ENCODE results near the gene TCF15.

Gene TCF15

DNA sequence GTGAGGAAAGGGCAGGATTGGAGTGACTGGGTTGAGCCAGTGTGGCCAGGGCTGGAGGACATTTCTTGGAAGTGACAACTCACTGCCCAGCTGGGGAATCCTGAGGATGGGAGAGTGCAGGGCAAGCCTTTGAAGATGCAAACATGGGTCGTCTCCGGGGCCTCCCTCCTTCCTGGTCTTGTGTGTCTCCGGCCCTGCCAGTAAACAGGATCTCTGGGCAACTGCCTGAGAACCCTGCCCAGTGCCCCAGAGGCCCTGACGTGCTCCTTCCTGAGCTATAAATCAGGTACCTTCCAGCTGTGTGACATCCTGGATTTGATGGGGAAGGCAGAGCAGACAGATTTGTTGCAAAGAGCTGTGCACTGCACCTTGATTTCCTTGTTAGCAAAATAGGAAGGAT is 12.9 kb upstream of the TCF15 start:
- no peaks in the 10 kb centered on the region; the same call in 1 of the 2 replicates for H3K27me3 ChIP-seq (ENCODE audit: control insufficient read depth, insufficient read depth, low read length)
- no peak overlapping the region for H3K27ac ChIP-seq (ENCODE audit: low read depth, low read length)
- no peaks in the 10 kb centered on the region for H3K9me3 ChIP-seq (ENCODE audit: control insufficient read depth, insufficient read depth, low read length)
- H3K4me3 ChIP-seq (ENCODE audit: low read depth, low read length), result no peak overlapping the region
- H3K36me3 ChIP-seq (ENCODE audit: control insufficient read depth, insufficient read depth, low read length), result no peaks in the 10 kb centered on the region
- H3K4me1 ChIP-seq (ENCODE audit: control insufficient read depth, insufficient read depth, low read length), result peaks cover 7% of the 10 kb centered on the region; the same call in 1 of the 2 replicates
- H3K9ac ChIP-seq (ENCODE audit: low read depth, low read length), result no peak overlapping the region

GRCh38 chr20:622161-622560 is 12.1 kb upstream of the TCF15 start:
- Histone ChIP-seq H3K9ac (ENCODE audit: low read depth, low read length) (no peak overlapping the region), H3K27me3 (ENCODE audit: control insufficient read depth, insufficient read depth, low read length) (no peaks in the 10 kb centered on the region; the same call in 1 of the 2 replicates), H3K4me1 (ENCODE audit: control insufficient read depth, insufficient read depth, low read length) (peaks cover 7% of the 10 kb centered on the region; the same call in 1 of the 2 replicates), H3K9me3 (ENCODE audit: control insufficient read depth, insufficient read depth, low read length) (no peaks in the 10 kb centered on the region), H3K4me3 (ENCODE audit: low read depth, low read length) (no peak overlapping the region), H3K36me3 (ENCODE audit: control insufficient read depth, insufficient read depth, low read length) (no peaks in the 10 kb centered on the region), H3K27ac (ENCODE audit: low read depth, low read length) (no peak overlapping the region)

GRCh38 chr20:621125-621756 is 11.1 kb upstream of the TCF15 start:
- H3K4me1 ChIP-seq (ENCODE audit: control insufficient read depth, insufficient read depth, low read length), result peaks cover 7% of the 10 kb centered on the region; the same call in 1 of the 2 replicates
- no peak overlapping the region for H3K4me3 ChIP-seq (ENCODE audit: low read depth, low read length)
- no peaks in the 10 kb centered on the region for H3K9me3 ChIP-seq (ENCODE audit: control insufficient read depth, insufficient read depth, low read length)
- 0 out of 2 replicates have a peak overlapping the region, but pooled peaks have one; percentile 1 for H3K9ac ChIP-seq (ENCODE audit: low read depth, low read length)
- no peaks in the 10 kb centered on the region for H3K36me3 ChIP-seq (ENCODE audit: control insufficient read depth, insufficient read depth, low read length)
- no peaks in the 10 kb centered on the region; the same call in 1 of the 2 replicates for H3K27me3 ChIP-seq (ENCODE audit: control insufficient read depth, insufficient read depth, low read length)
- no peak overlapping the region for H3K27ac ChIP-seq (ENCODE audit: low read depth, low read length)

DNA sequence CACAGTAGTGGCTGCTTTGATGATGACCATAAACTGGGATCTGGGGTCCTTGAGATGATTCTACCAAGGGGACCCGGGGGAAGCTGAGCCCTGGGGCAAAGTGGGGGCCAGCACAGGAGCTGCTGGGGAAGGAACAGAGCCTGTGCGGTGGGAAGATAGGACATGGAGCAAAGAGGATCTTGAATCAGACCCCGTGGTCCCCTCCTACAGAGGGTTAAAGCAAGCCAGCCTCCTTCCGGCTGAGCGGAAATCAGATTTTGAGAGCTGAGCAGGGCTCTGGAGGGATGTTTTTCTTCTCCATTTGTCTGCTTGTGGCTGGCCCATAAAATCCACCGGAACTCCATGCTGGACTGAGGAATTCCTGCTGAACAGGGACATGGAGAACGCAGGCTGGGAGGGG is 10.1 kb upstream of the TCF15 start:
- no peak overlapping the region for H3K4me3 ChIP-seq (ENCODE audit: low read depth, low read length)
- no peaks in the 10 kb centered on the region for H3K9me3 ChIP-seq (ENCODE audit: control insufficient read depth, insufficient read depth, low read length)
- peaks cover 7% of the 10 kb centered on the region; the same call in 1 of the 2 replicates for H3K4me1 ChIP-seq (ENCODE audit: control insufficient read depth, insufficient read depth, low read length)
- no peak overlapping the region for H3K27ac ChIP-seq (ENCODE audit: low read depth, low read length)
- H3K27me3 ChIP-seq (ENCODE audit: control insufficient read depth, insufficient read depth, low read length), result no peaks in the 10 kb centered on the region; the same call in 1 of the 2 replicates
- H3K36me3 ChIP-seq (ENCODE audit: control insufficient read depth, insufficient read depth, low read length), result no peaks in the 10 kb centered on the region
- H3K9ac ChIP-seq (ENCODE audit: low read depth, low read length), result no peak overlapping the region

- no peaks in the 10 kb centered on the region for H3K36me3 ChIP-seq (ENCODE audit: control insufficient read depth, insufficient read depth, low read length)
- H3K4me1 ChIP-seq (ENCODE audit: control insufficient read depth, insufficient read depth, low read length), result peaks cover 7% of the 10 kb centered on the region; the same call in 1 of the 2 replicates
- no peaks in the 10 kb centered on the region; the same call in 1 of the 2 replicates for H3K27me3 ChIP-seq (ENCODE audit: control insufficient read depth, insufficient read depth, low read length)
- no peaks in the 10 kb centered on the region for H3K9me3 ChIP-seq (ENCODE audit: control insufficient read depth, insufficient read depth, low read length)
- H3K27ac ChIP-seq (ENCODE audit: low read depth, low read length), result no peak overlapping the region
- no peak overlapping the region for H3K4me3 ChIP-seq (ENCODE audit: low read depth, low read length)
- H3K9ac ChIP-seq (ENCODE audit: low read depth, low read length), result no peak overlapping the region
Observed at GRCh38 chr20:618980-619379, 8.9 kb upstream of the TCF15 start.

GRCh38 chr20:617934-618690 is 8.0 kb upstream of the TCF15 start:
- Histone ChIP-seq H3K36me3 (ENCODE audit: control insufficient read depth, insufficient read depth, low read length) (no peaks in the 10 kb centered on the region), H3K27ac (ENCODE audit: low read depth, low read length) (no peak overlapping the region), H3K9ac (ENCODE audit: low read depth, low read length) (no peak overlapping the region), H3K4me1 (ENCODE audit: control insufficient read depth, insufficient read depth, low read length) (peaks cover 7% of the 10 kb centered on the region; the same call in 1 of the 2 replicates), H3K9me3 (ENCODE audit: control insufficient read depth, insufficient read depth, low read length) (no peaks in the 10 kb centered on the region), H3K27me3 (ENCODE audit: control insufficient read depth, insufficient read depth, low read length) (no peaks in the 10 kb centered on the region; the same call in 1 of the 2 replicates), H3K4me3 (ENCODE audit: low read depth, low read length) (no peak overlapping the region)

DNA sequence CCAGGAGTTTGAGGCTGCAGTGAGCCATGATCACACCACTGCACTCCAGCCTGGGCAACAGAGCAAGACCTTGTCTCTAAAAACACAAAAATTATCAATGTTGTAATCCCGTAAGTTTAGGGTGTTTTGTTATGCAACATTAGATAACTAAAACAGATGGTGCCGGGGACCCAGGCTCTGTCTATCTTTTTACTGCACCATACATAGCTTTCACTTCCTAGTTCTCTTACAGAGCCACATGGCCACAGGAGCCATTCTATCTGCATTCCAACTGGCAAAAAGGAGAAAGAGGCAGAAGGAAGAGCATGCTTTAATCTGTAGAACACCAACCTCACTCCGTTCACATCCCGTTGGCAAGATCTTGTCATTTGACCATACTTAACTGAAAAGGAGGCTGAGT is 5.4 kb upstream of the TCF15 start:
- Histone ChIP-seq H3K4me1 (ENCODE audit: control insufficient read depth, insufficient read depth, low read length) (peaks cover 12% of the 10 kb centered on the region; the same call in 1 of the 2 replicates), H3K36me3 (ENCODE audit: control insufficient read depth, insufficient read depth, low read length) (no peaks in the 10 kb centered on the region), H3K27me3 (ENCODE audit: control insufficient read depth, insufficient read depth, low read length) (peaks cover 14% of the 10 kb centered on the region), H3K9ac (ENCODE audit: low read depth, low read length) (no peak overlapping the region), H3K9me3 (ENCODE audit: control insufficient read depth, insufficient read depth, low read length) (no peaks in the 10 kb centered on the region), H3K4me3 (ENCODE audit: low read depth, low read length) (no peak overlapping the region), H3K27ac (ENCODE audit: low read depth, low read length) (no peak overlapping the region)

- peaks cover 34% of the 10 kb centered on the region for H3K27me3 ChIP-seq (ENCODE audit: control insufficient read depth, insufficient read depth, low read length)
- H3K36me3 ChIP-seq (ENCODE audit: control insufficient read depth, insufficient read depth, low read length), result no peaks in the 10 kb centered on the region
- peaks cover 15% of the 10 kb centered on the region for H3K4me1 ChIP-seq (ENCODE audit: control insufficient read depth, insufficient read depth, low read length)
- no peak overlapping the region for H3K4me3 ChIP-seq (ENCODE audit: low read depth, low read length)
- H3K9ac ChIP-seq (ENCODE audit: low read depth, low read length), result no peak overlapping the region
- H3K9me3 ChIP-seq (ENCODE audit: control insufficient read depth, insufficient read depth, low read length), result no peaks in the 10 kb centered on the region
- no peak overlapping the region for H3K27ac ChIP-seq (ENCODE audit: low read depth, low read length)
Observed at GRCh38 chr20:611843-612185, 1.7 kb upstream of the TCF15 start.

DNA sequence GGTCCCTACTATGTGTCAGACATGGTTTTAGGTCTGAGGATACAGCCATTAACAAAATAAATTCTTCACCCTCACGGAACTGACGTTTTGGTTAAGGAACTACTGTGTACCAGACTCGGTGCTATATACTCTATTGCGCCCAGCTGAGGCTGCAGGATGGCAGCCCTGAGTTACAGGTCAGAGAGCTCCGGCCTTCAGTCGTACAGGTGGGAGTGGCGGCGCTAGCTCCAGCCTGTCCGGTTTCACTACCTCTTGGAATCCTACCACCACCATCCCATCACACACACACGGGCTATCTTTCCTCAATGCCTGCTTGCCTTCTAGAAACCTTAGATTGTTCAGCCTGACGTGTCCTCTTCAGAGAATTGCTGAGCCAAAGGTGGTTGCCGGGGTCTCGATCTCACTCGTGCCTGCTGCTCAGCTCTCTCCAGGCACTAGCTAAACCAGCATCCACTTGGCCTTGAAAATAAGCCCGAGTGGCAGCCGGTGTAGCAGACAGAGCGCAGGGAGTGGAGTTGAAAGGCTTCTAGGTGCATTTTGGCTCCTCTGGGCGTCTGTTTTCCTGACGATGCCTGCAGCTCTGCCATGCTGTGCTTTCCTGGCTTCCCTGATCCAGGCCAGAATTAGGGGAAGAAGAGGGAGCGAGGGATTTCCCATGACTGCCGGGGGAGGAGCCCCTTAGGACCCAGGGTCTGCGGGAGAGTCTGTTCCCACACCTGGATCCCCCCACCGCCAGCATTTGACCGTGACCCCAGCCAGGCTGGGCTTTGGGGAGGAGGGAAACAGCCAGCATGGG is 1.1 kb upstream of the TCF15 start:
- Histone ChIP-seq H3K27ac (ENCODE audit: low read depth, low read length) (no peak overlapping the region), H3K9me3 (ENCODE audit: control insufficient read depth, insufficient read depth, low read length) (no peaks in the 10 kb centered on the region), H3K4me1 (ENCODE audit: control insufficient read depth, insufficient read depth, low read length) (peaks cover 15% of the 10 kb centered on the region), H3K36me3 (ENCODE audit: control insufficient read depth, insufficient read depth, low read length) (no peaks in the 10 kb centered on the region), H3K27me3 (ENCODE audit: control insufficient read depth, insufficient read depth, low read length) (peaks cover 34% of the 10 kb centered on the region), H3K4me3 (ENCODE audit: low read depth, low read length) (no peak overlapping the region), H3K9ac (ENCODE audit: low read depth, low read length) (no peak overlapping the region)

DNA sequence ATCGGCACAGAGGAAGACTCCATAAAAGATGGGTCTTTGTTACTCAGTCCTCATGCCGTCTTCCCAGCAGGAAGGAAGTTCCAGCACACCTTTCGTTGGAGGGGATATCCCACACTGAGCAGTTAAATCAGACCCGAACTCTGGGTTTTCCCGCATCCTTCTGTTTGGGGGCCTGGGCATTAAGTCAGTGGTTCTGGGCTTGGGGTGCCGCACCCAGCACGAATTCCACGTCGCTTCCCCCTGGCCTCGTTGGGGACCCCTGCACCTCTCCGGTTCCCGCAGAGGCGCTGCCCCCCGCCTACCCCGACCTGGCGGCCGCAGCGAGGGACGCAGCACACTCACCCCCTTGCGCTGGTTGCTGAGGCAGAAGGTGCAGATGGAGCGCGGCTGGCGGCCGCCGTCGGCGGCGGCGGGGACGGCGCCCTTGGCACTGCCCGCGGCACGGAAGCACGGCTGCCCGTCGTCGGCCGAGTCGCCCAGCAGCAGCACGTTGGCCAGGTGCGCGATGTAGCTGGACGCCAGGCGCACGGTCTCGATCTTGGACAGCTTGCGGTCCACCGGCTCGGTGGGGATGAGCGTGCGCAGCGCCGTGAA is 641 bp downstream of the TCF15 start:
- Histone ChIP-seq H3K27me3 (ENCODE audit: control insufficient read depth, insufficient read depth, low read length) (peaks cover 34% of the 10 kb centered on the region), H3K27ac (ENCODE audit: low read depth, low read length) (no peak overlapping the region), H3K4me3 (ENCODE audit: low read depth, low read length) (peak overlapping the region; percentile 54)

More for the DNA sequence above, 641 bp downstream of the TCF15 start:
- Histone ChIP-seq H3K4me1 (ENCODE audit: control insufficient read depth, insufficient read depth, low read length) (peaks cover 15% of the 10 kb centered on the region), H3K9me3 (ENCODE audit: control insufficient read depth, insufficient read depth, low read length) (no peaks in the 10 kb centered on the region), H3K9ac (ENCODE audit: low read depth, low read length) (no peak overlapping the region), H3K36me3 (ENCODE audit: control insufficient read depth, insufficient read depth, low read length) (no peaks in the 10 kb centered on the region)
